ENCODE data around the gene USP40. TPM values are rescaled to one million over a fixed set of nuclear protein-coding genes. Genes with fewer than 3 reads are reported as not detected.

Gene USP40
- total RNA-seq, 3 donors from 2014 or later = 29.2 to 53.4 (median 35.2) TPM

- H3K36me3 ChIP-seq = no peaks in the 10 kb centered on the region
- H3K9me3 ChIP-seq = no peaks in the 10 kb centered on the region
- no peak overlapping the region for H3K4me3 ChIP-seq
- no peak for DNase-seq (ENCODE audit: low spot score in 2 of 2)
- no peak overlapping the region for H3K27ac ChIP-seq
- TF ChIP-seq CTCF (IDR thresholded peaks at IDR 0.05) = no peak
- TF ChIP-seq POLR2A (IDR thresholded peaks at IDR 0.05) = no peak
- TF ChIP-seq POLR2AphosphoS5 (IDR thresholded peaks at IDR 0.05) = no peak
- H3K27me3 ChIP-seq = no peaks in the 10 kb centered on the region
- intact Hi-C loops (cut with DNase I; ENCODE audit: low total_unique reads) = no loop called here
- H3K4me1 ChIP-seq = no peaks in the 10 kb centered on the region
These were observed 13.2 kb downstream of the USP40 start for GRCh38 chr2:233553366-233553765.

GRCh38 chr2:233551491-233551890 lies 15.1 kb downstream of the USP40 start:
- H3K4me1 ChIP-seq = no peaks in the 10 kb centered on the region
- H3K27ac ChIP-seq = no peak overlapping the region
- no peak for TF ChIP-seq CTCF (IDR thresholded peaks at IDR 0.05)
- no peak for TF ChIP-seq POLR2AphosphoS5 (IDR thresholded peaks at IDR 0.05)
- TF ChIP-seq POLR2A (IDR thresholded peaks at IDR 0.05) = no peak
- no peaks in the 10 kb centered on the region for H3K9me3 ChIP-seq
- no peak overlapping the region for H3K4me3 ChIP-seq
- no peaks in the 10 kb centered on the region for H3K27me3 ChIP-seq
- intact Hi-C loops (cut with DNase I; ENCODE audit: low total_unique reads) = no loop called here
- DNase-seq (ENCODE audit: low spot score in 2 of 2) = no peak
- H3K36me3 ChIP-seq = no peaks in the 10 kb centered on the region

DNA sequence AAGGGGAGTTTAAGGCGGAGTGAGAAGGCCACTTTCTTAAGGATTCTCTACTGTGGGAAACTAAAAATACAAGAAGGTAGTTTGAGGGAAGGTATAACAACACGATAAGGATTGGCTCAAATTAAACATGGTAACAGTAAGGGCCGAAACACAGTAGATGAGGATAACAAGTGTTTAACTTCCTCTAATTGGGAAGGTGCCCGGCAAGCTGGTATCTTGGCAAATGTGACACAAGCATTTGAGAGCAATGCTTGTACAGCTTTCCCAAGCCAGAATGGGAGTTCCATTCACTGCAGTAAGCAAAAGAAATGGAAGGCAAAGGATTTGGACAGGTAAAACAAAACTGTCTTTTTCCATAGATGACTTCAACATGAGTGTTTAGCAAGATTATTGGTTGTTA lies 19.8 kb downstream of the USP40 start:
- H3K27ac ChIP-seq = no peak overlapping the region
- intact Hi-C loops (cut with DNase I; ENCODE audit: low total_unique reads) = no loop called here

DNA sequence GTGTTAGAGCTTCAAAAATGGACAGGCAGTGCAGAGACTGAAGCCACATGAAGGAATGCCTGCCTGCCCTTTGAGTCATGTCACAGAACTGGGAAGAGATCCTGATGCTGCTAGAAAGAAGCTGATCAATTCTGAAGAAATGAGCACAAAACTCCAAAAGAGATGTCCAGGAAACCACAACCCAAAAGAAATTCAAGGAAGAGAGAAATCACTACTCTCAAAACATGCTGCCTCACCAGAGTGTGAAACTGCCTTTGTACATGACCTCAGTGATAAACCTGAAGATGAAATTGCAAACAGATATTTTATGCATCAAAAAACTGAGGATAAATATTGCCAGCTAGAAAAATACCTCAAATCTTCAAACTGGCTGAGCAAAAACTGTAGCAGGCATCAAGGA lies 20.5 kb downstream of the USP40 start:
- TF ChIP-seq CTCF (IDR thresholded peaks at IDR 0.05) (no peak), POLR2A (IDR thresholded peaks at IDR 0.05) (no peak), POLR2AphosphoS5 (IDR thresholded peaks at IDR 0.05) (no peak)
- intact Hi-C loops (cut with DNase I; ENCODE audit: low total_unique reads) = no loop called here
- Histone ChIP-seq H3K4me1 (no peaks in the 10 kb centered on the region), H3K9me3 (no peaks in the 10 kb centered on the region), H3K27me3 (no peaks in the 10 kb centered on the region), H3K27ac (no peak overlapping the region), H3K36me3 (no peaks in the 10 kb centered on the region), H3K4me3 (no peak overlapping the region)
- DNase-seq (ENCODE audit: low spot score in 2 of 2) = no peak

More for the DNA sequence above, 19.8 kb downstream of the USP40 start:
- no peak for DNase-seq (ENCODE audit: low spot score in 2 of 2)
- TF ChIP-seq POLR2A (IDR thresholded peaks at IDR 0.05) (no peak), POLR2AphosphoS5 (IDR thresholded peaks at IDR 0.05) (no peak)
- Histone ChIP-seq H3K4me1 (no peaks in the 10 kb centered on the region), H3K27me3 (no peaks in the 10 kb centered on the region), H3K4me3 (no peak overlapping the region), H3K9me3 (no peaks in the 10 kb centered on the region), H3K36me3 (no peaks in the 10 kb centered on the region)

DNA sequence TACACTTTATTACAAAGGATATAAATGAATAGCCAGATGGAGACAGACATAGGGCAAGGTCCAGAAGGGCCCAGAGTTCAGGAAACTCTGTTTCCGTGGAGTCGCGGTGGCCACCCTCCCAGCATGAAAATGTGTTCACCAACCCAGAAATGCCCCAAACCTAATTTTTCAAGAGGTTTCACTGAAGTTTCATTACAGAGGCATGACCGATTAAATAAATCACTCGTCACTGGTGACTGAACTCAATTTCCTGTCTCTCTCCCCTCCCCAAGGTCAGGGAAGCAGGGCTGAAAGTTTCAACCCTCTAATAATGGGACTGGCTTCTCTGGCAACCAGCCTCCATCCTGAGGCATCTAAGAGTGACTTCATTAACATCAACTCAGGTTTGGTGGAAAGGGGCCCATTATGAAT lies 22.4 kb downstream of the USP40 start:
- peaks cover 5% of the 10 kb centered on the region for H3K36me3 ChIP-seq

More for the DNA sequence above, 22.4 kb downstream of the USP40 start:
- no peak for TF ChIP-seq POLR2AphosphoS5 (IDR thresholded peaks at IDR 0.05)
- no peak for TF ChIP-seq POLR2A (IDR thresholded peaks at IDR 0.05)
- no peak for TF ChIP-seq CTCF (IDR thresholded peaks at IDR 0.05)
- Histone ChIP-seq H3K4me3 (no peak overlapping the region), H3K27me3 (no peaks in the 10 kb centered on the region), H3K4me1 (no peaks in the 10 kb centered on the region), H3K9me3 (no peaks in the 10 kb centered on the region), H3K27ac (no peak overlapping the region)
- DNase-seq (ENCODE audit: low spot score in 2 of 2) = no peak
- intact Hi-C loops (cut with DNase I; ENCODE audit: low total_unique reads) = no loop called here
